Endothelial cell of umbilical vein (primary cell): ENCODE results near the gene AK5. TPM values are rescaled to one million over a fixed set of nuclear protein-coding genes. Genes with fewer than 3 reads are reported as not detected.
A peak's percentile ranks its signal among the peaks of the same experiment; 100 is the strongest.

Source experiments
- BruUV-seq: library from RNA; stranded (reverse); fragments of 400-500 nt; replicated peaks from 2 replicates; lab custom pipeline; 2021; lab: Mats Ljungman, UMichigan
- CTCF ChIA-PET: fragments of 300-600, 350-600 bp; sonication (Branson Sonifier 250); formaldehyde crosslinking; loops from one replicate; lab custom pipeline; 2021; ENCODE audit warnings: antibody characterized with exemption, inconsistent platforms; lab: Charles Lee
- POLR2A ChIA-PET: fragments of 300-600, 350-600 bp; sonication (Branson Sonifier 250); formaldehyde crosslinking; loops from one replicate; lab custom pipeline; 2021; ENCODE audit warnings: antibody characterized with exemption, inconsistent platforms; lab: Charles Lee
- DNase-seq: peaks from one replicate; pipeline ENCODE4 v3.0.0-alpha.2; 2011; ENCODE audit warnings: low read depth, low spot score
- FAIRE-seq: peaks from 2 replicates; lab custom pipeline; 2011; peaks lifted over from hg19 to GRCh38; lab: Jason Lieb, UNC
- H2AFZ ChIP-seq: 2 replicates; pipeline ENCODE4 v1.6.0; 2012; ENCODE audit warnings: low read depth, low read length, control low read depth, inconsistent platforms
- H3K27ac ChIP-seq: 2 replicates; pipeline ENCODE4 v1.5.1; 2011; ENCODE audit warnings: low read depth, mild to moderate bottlenecking, control low read depth, low read length, moderate library complexity; ENCODE audit not compliant: insufficient read depth
- H3K27me3 ChIP-seq, 2 experiments: 2 replicates each; pipeline versions ENCODE4 v1.6.0 to v1.6.1; 2011; ENCODE audit warnings: low read length in 2 of 2, mixed read lengths in 1 of 2; ENCODE audit not compliant: control insufficient read depth in 2 of 2, insufficient read depth in 2 of 2
- H3K36me3 ChIP-seq, 2 experiments: 2 replicates in 1 of 2; 3 replicates in 1 of 2; pipeline ENCODE4 v1.5.1; 2011; ENCODE audit warnings: low read length in 2 of 2, mild to moderate bottlenecking in 1 of 2, moderate library complexity in 1 of 2; ENCODE audit not compliant: control insufficient read depth in 2 of 2, insufficient read depth in 2 of 2; ENCODE audit errors: extremely low read depth in 1 of 2
- H3K4me1 ChIP-seq: 3 replicates; pipeline ENCODE4 v1.5.1; 2011; ENCODE audit warnings: mild to moderate bottlenecking, low read length; ENCODE audit not compliant: control insufficient read depth, insufficient read depth; ENCODE audit errors: extremely low read depth
- H3K4me2 ChIP-seq: 2 replicates; pipeline ENCODE4 v1.6.1; 2011; ENCODE audit warnings: low read length, control low read depth, mixed read lengths; ENCODE audit not compliant: insufficient read depth
- H3K4me3 ChIP-seq, 3 experiments: fragments of 200-600 bp in 1 of 3; sonication (generic), shearing (Covaris generic) in 1 of 3; replicated peaks in 1 of 3; 2 replicates each; pipeline ENCODE4 v1.5.1; 2011 to 2016; ENCODE audit warnings: control low read depth in 3 of 3, low read length in 3 of 3, mild to moderate bottlenecking in 2 of 3, inconsistent platforms in 1 of 3, low read depth in 1 of 3, moderate library complexity in 1 of 3; ENCODE audit not compliant: insufficient read depth in 1 of 3
- H3K79me2 ChIP-seq: 2 replicates; pipeline ENCODE4 v1.6.0; 2012; ENCODE audit warnings: low read length, inconsistent platforms; ENCODE audit not compliant: control insufficient read depth, insufficient read depth
- H3K9ac ChIP-seq: replicated peaks from 2 replicates; pipeline ENCODE3; 2011; ENCODE audit warnings: low read length, control low read depth; ENCODE audit not compliant: insufficient read depth; ENCODE audit errors: extremely low read depth
- H3K9me1 ChIP-seq: replicated peaks from 3 replicates; pipeline ENCODE4 v1.6.0; 2011; ENCODE audit warnings: mild to moderate bottlenecking, low read length; ENCODE audit not compliant: control insufficient read depth, insufficient read depth; ENCODE audit errors: extremely low read depth
- H3K9me3 ChIP-seq: replicated peaks from 2 replicates; pipeline ENCODE4 v1.5.1; 2012; ENCODE audit warnings: low read length, inconsistent platforms; ENCODE audit not compliant: control insufficient read depth, insufficient read depth
- H4K20me1 ChIP-seq: replicated peaks from 2 replicates; pipeline ENCODE3; 2011; ENCODE audit warnings: mild to moderate bottlenecking, low read length; ENCODE audit not compliant: control insufficient read depth, insufficient read depth; ENCODE audit errors: extremely low read depth
- EZH2 ChIP-seq: IDR thresholded peaks from 2 replicates; pipeline ENCODE4 v1.6.1; 2012; ENCODE audit warnings: borderline replicate concordance, low read depth, mild to moderate bottlenecking, moderate library complexity, low read length, inconsistent platforms; ENCODE audit not compliant: severe bottlenecking
- FOS ChIP-seq: IDR thresholded peaks from 2 replicates; pipeline ENCODE4 v1.6.1; 2011; ENCODE audit warnings: mild to moderate bottlenecking, low read length, moderate library complexity, borderline replicate concordance; ENCODE audit not compliant: insufficient read depth
- GATA2 ChIP-seq: IDR thresholded peaks from 2 replicates; pipeline ENCODE4 v1.7.0; 2011; ENCODE audit warnings: low read depth, mild to moderate bottlenecking, moderate library complexity, mixed read lengths, low read length; ENCODE audit not compliant: insufficient read length, insufficient read depth
- JUN ChIP-seq: IDR thresholded peaks from 2 replicates; pipeline ENCODE4 v1.6.1; 2011; ENCODE audit warnings: borderline replicate concordance, low read depth; ENCODE audit not compliant: insufficient read length, insufficient read depth
- POLR2A ChIP-seq: IDR thresholded peaks from 2 replicates; pipeline ENCODE4 v1.6.1; 2012; ENCODE audit warnings: low read depth, mild to moderate bottlenecking, control low read depth, low read length
- dilution Hi-C: fragments of 300-500 bp; cut with MboI; formaldehyde crosslinking; loops from one replicate; pipeline ENCODE4 v1.15.0; 2019; ENCODE audit warnings: low sequenced_read_pairs; ENCODE audit not compliant: extremely low pct_ligation_motif_present
- intact Hi-C: fragments of 100-400 bp; cut with micrococcal nuclease; formaldehyde crosslinking; loops from one replicate; pipeline ENCODE4 v1.10.0; 2022
- polyA plus RNA-seq, 4 experiments: library from polyadenylated mRNA; depleted of rRNA in 3 of 4; stranded (reverse) in 3 of 4; unstranded in 1 of 4; fragments of >200 nt; gene quantifications; 2 replicates each; pipeline versions ENCODE4 v1.2.1 to v1.2.3, GENCODE V29; 2011 to 2012; ENCODE audit warnings: missing spikeins in 1 of 4
- total RNA-seq: library from RNA; stranded (reverse); gene quantifications from 2 replicates; pipeline ENCODE4 v1.2.3, GENCODE V29; 2021
- TF ChIP-seq, protein P1 (sequence below): IDR thresholded peaks from 2 replicates; pipeline ENCODE4 v1.6.1; 2011; ENCODE audit not compliant: insufficient read depth, insufficient read length

AK5 gene
- total and polyA plus RNA-seq, 2 donors (not counting 3 experiments of a cell fraction or from before 2014, with no cell fraction given): 5.0 to 7.5 TPM

GRCh38 chr1:77542813-77543420 is 261.1 kb downstream of the AK5 start:
- no peak overlapping the region for H2AFZ ChIP-seq

GRCh38 chr1:77543822-77544448 is 262.1 kb downstream of the AK5 start:
- Histone ChIP-seq H3K4me1 (no peaks in the 10 kb centered on the region), H3K9ac (no peak overlapping the region), H3K27me3 (no peaks in the 10 kb centered on the region), H3K4me2 (no peak overlapping the region), H4K20me1 (no peaks in the 10 kb centered on the region), H3K9me1 (no peaks in the 10 kb centered on the region), H3K27ac (no peak overlapping the region), H3K4me3 (no peak overlapping the region), H3K79me2 (no peaks in the 10 kb centered on the region), H3K36me3 (no peaks in the 10 kb centered on the region), H2AFZ (no peak overlapping the region), H3K9me3 (no peaks in the 10 kb centered on the region)
- BruUV-seq: no TSS peak
- no peak for DNase-seq
- POLR2A ChIA-PET: no interaction called here
- dilution Hi-C loops (no loop called here), intact Hi-C loops (no loop called here)
- TF ChIP-seq GATA2 (no peak), FOS (no peak), JUN (no peak), EZH2 (no peak)
- TF ChIP-seq, protein P1, sequence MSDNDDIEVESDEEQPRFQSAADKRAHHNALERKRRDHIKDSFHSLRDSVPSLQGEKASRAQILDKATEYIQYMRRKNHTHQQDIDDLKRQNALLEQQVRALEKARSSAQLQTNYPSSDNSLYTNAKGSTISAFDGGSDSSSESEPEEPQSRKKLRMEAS: no peak
- FAIRE-seq: no peak
- CTCF ChIA-PET: interaction anchor here (1.3 to 1.6 kb wide), 2 partner anchors 10 to 14 kb away, joined by 4 read pairs; no protein-coding TSS in a partner anchor

More at GRCh38 chr1:77542813-77543420, 261.1 kb downstream of the AK5 start:
- Histone ChIP-seq H3K27me3 (no peaks in the 10 kb centered on the region), H3K79me2 (no peaks in the 10 kb centered on the region), H3K4me2 (no peak overlapping the region), H3K4me3 (no peak overlapping the region), H3K9me3 (no peaks in the 10 kb centered on the region), H3K4me1 (no peaks in the 10 kb centered on the region), H3K9ac (no peak overlapping the region), H3K9me1 (no peaks in the 10 kb centered on the region), H4K20me1 (no peaks in the 10 kb centered on the region), H3K36me3 (no peaks in the 10 kb centered on the region), H3K27ac (no peak overlapping the region)
- dilution Hi-C loops: no loop called here
- POLR2A ChIA-PET: no interaction called here
- DNase-seq: no peak
- intact Hi-C loops: no loop called here
- CTCF ChIA-PET: no interaction called here
- BruUV-seq: no TSS peak
- no peak for FAIRE-seq
- TF ChIP-seq POLR2A (no peak), FOS (peak; percentile 25)
- TF ChIP-seq, protein P1: no peak
